ENCODE results near the gene CDNF.

DNA sequence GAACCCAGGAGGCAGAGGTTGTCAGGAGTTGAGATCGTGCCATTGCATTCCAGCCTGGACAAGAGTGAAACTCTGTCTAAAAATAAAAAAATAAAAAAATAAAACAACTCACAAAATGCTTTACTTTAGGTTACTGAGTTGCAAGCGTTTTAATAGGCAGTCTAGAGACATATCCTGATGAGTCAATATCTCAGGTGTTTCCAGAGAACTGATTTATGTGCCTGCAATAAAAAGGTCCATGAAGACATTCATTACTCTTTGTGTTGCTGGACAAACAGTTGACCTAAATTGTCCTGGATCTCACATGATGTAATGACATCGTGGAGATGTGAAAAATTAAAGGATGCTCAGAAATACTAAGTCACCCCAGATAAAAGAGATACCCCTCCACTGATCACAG lies 31.5 kb downstream of the CDNF start:
- TF ChIP-seq, protein P1, sequence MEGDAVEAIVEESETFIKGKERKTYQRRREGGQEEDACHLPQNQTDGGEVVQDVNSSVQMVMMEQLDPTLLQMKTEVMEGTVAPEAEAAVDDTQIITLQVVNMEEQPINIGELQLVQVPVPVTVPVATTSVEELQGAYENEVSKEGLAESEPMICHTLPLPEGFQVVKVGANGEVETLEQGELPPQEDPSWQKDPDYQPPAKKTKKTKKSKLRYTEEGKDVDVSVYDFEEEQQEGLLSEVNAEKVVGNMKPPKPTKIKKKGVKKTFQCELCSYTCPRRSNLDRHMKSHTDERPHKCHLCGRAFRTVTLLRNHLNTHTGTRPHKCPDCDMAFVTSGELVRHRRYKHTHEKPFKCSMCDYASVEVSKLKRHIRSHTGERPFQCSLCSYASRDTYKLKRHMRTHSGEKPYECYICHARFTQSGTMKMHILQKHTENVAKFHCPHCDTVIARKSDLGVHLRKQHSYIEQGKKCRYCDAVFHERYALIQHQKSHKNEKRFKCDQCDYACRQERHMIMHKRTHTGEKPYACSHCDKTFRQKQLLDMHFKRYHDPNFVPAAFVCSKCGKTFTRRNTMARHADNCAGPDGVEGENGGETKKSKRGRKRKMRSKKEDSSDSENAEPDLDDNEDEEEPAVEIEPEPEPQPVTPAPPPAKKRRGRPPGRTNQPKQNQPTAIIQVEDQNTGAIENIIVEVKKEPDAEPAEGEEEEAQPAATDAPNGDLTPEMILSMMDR (IDR thresholded peaks at IDR 0.05 in 2 of 3, conservative IDR thresholded peaks at IDR 0.05 in 1 of 3; ENCODE audit: control insufficient read depth in 2 of 3, extremely low read depth in 1 of 3, insufficient read depth in 1 of 3, low read depth in 3 of 3, low read length in 3 of 3) = no peak
- TF ChIP-seq SUZ12 (IDR thresholded peaks at IDR 0.05; ENCODE audit: unreplicated experiment) (no peak), USF2 (IDR thresholded peaks at IDR 0.05; ENCODE audit: borderline replicate concordance, low read depth, low read length) (no peak), SPI1 (IDR thresholded peaks at IDR 0.05; ENCODE audit: borderline replicate concordance, insufficient read depth, low read depth, low read length) (no peak), GABPA (IDR thresholded peaks at IDR 0.05; ENCODE audit: low read depth) (no peak)
